ENCODE measurements around the gene WDR48.

DNA sequence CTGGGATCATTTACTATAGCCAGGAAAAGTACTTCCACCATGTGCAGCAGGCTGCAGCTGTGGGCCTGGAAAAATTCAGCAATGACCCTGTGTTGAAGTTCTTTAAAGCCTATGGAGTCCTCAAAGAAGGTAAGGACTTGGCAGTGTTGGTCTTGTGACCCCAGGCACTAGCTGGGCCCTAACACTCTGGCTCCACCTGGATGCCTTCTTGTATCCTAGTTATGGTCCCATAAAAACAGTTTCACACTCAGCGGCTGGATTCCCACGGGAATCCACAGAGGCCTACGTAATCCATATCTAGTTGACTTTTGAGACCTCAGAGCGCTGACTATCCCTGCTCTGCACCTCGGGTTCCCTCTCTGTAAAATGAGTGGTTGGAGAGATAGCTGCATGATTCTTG, 57.3 kb downstream of the WDR48 start:
- TF ChIP-seq, protein P1, sequence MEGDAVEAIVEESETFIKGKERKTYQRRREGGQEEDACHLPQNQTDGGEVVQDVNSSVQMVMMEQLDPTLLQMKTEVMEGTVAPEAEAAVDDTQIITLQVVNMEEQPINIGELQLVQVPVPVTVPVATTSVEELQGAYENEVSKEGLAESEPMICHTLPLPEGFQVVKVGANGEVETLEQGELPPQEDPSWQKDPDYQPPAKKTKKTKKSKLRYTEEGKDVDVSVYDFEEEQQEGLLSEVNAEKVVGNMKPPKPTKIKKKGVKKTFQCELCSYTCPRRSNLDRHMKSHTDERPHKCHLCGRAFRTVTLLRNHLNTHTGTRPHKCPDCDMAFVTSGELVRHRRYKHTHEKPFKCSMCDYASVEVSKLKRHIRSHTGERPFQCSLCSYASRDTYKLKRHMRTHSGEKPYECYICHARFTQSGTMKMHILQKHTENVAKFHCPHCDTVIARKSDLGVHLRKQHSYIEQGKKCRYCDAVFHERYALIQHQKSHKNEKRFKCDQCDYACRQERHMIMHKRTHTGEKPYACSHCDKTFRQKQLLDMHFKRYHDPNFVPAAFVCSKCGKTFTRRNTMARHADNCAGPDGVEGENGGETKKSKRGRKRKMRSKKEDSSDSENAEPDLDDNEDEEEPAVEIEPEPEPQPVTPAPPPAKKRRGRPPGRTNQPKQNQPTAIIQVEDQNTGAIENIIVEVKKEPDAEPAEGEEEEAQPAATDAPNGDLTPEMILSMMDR (IDR thresholded peaks at IDR 0.05): no peak
- TF ChIP-seq POLR2A (IDR thresholded peaks at IDR 0.05): no peak

Data from thyroid gland (tissue), 4 donors.